Thoracic aorta (tissue), 2 donors: ENCODE results near the gene ZNF609. TPM values are rescaled to one million over a fixed set of nuclear protein-coding genes. Genes with fewer than 3 reads are reported as not detected.

Source experiments
- ATAC-seq: fragments of 150-250 bp; one replicate; pipeline ENCODE4 v1.8.0; 2017; ENCODE audit warnings: low read depth; ENCODE audit not compliant: insufficient number of reproducible peaks, low FRiP score
- DNase-seq: peaks from one replicate; pipeline ENCODE4 v3.0.0-alpha.2; 2020; ENCODE audit warnings: low spot score
- H3K27ac ChIP-seq, 2 donors: fragments of 200-600 bp; sonication (generic); 1 replicate in 1 of 2; 2 replicates in 1 of 2; pipeline ENCODE4 v1.5.1; 2016; ENCODE audit warnings: mild to moderate bottlenecking in 2 of 2, moderate library complexity in 2 of 2
- H3K27me3 ChIP-seq: fragments of 200-600 bp; sonication (generic); replicated peaks from 2 replicates; pipeline ENCODE4 v1.6.0; 2016; ENCODE audit warnings: mild to moderate bottlenecking; ENCODE audit not compliant: insufficient read depth
- H3K36me3 ChIP-seq: fragments of 200-600 bp; sonication (generic); one replicate; pipeline ENCODE4 v1.5.1; 2016
- H3K4me1 ChIP-seq, 2 donors: fragments of 200-600 bp; sonication (generic); 1 replicate in 1 of 2; 2 replicates in 1 of 2; pipeline versions ENCODE4 v1.5.1 to v1.6.0; 2016; ENCODE audit warnings: low read depth in 2 of 2, mild to moderate bottlenecking in 1 of 2; ENCODE audit not compliant: control insufficient read depth in 1 of 2
- H3K4me3 ChIP-seq: fragments of 200-600 bp; sonication (generic); 2 replicates; pipeline ENCODE4 v1.5.1; 2016; ENCODE audit warnings: mild to moderate bottlenecking
- H3K9me3 ChIP-seq: fragments of 200-600 bp; sonication (generic); 2 replicates; pipeline ENCODE4 v1.5.1; 2016
- total RNA-seq, 2 donors: library from RNA; depleted of rRNA; stranded (reverse); fragments of >200 nt; gene quantifications; one replicate each; pipeline versions ENCODE4 v1.1.0 to v1.2.3, GENCODE V29; 2016
- TF ChIP-seq, protein P1 (sequence below): fragments of 200-600 bp; sonication (generic); IDR thresholded peaks from one replicate; pipeline ENCODE4 v1.5.1; 2019; ENCODE audit warnings: antibody characterized with exemption

Gene ZNF609
- total RNA-seq, 2 donors from 2014 or later: 25.2 to 38.8 TPM

DNA sequence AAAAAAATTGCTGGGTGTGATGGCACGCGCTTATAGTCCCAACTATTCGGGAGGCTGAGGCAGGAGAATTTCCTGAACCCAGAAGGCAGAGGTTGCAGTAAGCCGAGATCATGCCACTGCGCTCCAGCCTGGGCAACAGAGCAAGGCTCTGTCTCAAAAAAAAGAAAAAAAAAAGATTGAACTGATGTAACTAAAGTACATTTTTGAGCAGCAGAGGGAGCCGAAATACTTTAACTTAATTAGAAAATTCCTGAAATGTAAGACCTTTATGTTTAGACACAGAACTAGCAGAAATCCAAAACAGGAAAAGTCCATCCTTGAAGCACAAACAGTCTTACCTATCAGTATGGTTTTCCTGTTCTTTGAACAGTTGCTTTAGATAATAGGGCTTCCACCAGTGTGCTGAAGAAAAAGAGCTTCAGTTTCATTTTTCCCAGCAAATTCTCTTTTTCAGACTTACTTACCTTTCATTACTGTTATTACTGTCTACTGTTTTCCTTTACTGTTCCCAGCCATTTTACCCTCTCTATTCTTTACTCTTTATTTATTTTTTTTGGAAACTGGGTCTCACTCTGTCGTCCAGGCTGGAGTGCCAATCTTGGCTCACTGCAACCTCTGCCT lies 33.4 kb upstream of the ZNF609 start:
- Histone ChIP-seq H3K4me3 (no peak overlapping the region), H3K27me3 (no peaks in the 10 kb centered on the region), H3K27ac (no peak overlapping the region), H3K9me3 (no peaks in the 10 kb centered on the region), H3K4me1 (peaks cover 0 to 9% of the 10 kb centered on the region in 2 donors), H3K36me3 (peaks cover 16% of the 10 kb centered on the region)
- TF ChIP-seq, protein P1, sequence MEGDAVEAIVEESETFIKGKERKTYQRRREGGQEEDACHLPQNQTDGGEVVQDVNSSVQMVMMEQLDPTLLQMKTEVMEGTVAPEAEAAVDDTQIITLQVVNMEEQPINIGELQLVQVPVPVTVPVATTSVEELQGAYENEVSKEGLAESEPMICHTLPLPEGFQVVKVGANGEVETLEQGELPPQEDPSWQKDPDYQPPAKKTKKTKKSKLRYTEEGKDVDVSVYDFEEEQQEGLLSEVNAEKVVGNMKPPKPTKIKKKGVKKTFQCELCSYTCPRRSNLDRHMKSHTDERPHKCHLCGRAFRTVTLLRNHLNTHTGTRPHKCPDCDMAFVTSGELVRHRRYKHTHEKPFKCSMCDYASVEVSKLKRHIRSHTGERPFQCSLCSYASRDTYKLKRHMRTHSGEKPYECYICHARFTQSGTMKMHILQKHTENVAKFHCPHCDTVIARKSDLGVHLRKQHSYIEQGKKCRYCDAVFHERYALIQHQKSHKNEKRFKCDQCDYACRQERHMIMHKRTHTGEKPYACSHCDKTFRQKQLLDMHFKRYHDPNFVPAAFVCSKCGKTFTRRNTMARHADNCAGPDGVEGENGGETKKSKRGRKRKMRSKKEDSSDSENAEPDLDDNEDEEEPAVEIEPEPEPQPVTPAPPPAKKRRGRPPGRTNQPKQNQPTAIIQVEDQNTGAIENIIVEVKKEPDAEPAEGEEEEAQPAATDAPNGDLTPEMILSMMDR: no peak
- no peak for ATAC-seq
- DNase-seq: no peak

DNA sequence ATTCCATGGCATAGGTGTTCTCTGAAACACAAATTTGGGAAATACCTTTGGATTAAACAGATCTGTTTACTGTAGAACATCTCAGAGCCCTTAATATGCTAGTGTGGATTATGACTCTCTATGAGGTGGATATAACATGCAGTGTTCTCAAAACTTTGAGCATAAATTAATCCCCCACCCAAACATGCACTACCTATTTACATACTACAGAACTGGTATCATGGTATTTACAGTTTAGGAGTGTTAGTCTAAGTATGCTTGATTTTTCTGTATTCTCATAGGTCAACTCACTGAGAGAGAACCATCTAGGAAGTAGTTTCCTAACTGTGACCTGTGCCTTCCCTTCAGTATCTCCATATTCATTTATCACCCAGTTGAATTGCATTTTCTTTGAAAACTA lies 30.9 kb upstream of the ZNF609 start:
- H3K36me3 ChIP-seq: peaks cover 15% of the 10 kb centered on the region
- no peak overlapping the region for H3K4me3 ChIP-seq
- H3K27me3 ChIP-seq: no peaks in the 10 kb centered on the region
- ATAC-seq: no peak
- no peaks in the 10 kb centered on the region for H3K9me3 ChIP-seq
- peaks cover 0 to 9% of the 10 kb centered on the region in 2 donors for H3K4me1 ChIP-seq
- no peak for DNase-seq
- TF ChIP-seq, protein P1: no peak
- H3K27ac ChIP-seq: peak overlapping the region in 1 of 2 donors; percentile 1

DNA sequence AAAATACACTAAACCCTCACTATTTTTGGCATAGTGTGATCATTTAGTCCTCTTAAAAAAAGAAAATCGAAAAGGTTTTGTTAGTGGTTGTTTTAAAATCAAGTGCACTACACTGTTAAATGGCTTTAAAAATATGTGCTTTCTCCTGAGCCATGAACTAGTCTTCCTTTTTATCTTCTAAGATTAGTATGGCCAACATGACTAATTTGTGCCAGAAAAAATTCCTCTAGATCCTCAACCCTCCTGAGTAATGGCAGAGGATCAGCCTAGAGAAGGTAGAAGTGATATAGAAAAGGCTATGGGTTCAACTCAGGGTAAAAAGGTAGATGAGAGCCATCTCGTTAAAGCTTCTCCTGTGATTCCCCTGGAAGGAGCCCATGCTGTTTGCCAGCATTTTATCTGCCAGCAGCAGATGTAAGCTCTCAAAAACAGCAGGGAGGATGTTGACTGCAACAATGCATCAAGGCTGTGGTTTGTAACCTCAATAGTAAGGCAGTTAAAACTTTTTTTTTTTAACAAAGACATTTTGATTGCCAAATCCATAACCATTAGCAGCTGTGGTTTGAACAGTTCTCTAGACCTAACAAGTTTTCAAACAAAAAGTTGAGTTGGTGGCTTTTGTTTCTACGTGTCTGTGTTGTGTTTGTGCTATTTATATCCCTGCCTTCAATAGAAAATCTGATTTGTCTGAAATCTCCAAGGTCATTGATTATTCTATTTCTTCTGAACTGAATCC lies 30.2 kb upstream of the ZNF609 start:
- H3K9me3 ChIP-seq: no peaks in the 10 kb centered on the region
- no peak for ATAC-seq
- H3K4me3 ChIP-seq: no peak overlapping the region
- peak overlapping the region in 1 of 2 donors; percentile 1 for H3K27ac ChIP-seq
- DNase-seq: no peak
- peaks cover 15% of the 10 kb centered on the region for H3K36me3 ChIP-seq
- no peaks in the 10 kb centered on the region for H3K27me3 ChIP-seq
- peaks cover 0 to 9% of the 10 kb centered on the region in 2 donors for H3K4me1 ChIP-seq
- TF ChIP-seq, protein P1: no peak

DNA sequence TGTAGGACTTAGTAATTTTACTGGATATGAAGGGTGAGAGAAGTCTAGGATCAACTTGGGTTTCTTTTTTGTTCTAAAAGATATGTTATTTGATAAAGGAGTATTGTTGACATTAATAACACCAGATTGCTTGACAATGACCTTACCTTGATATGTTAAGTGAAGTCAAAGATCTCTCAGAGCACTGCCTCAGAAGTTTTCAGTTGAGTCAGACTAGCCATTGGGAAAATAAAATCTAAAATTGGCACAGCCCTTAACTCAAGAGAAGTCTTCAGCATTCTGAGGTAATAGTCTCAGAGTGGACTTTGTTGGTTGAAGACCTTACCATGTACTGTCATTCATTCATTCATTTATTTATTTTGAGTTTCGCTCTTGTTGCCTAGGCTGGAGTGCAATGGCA lies 22.4 kb upstream of the ZNF609 start:
- H3K36me3 ChIP-seq: no peaks in the 10 kb centered on the region
- DNase-seq (no peak), ATAC-seq (no peak)
- no peak overlapping the region for H3K27ac ChIP-seq
- H3K27me3 ChIP-seq: no peaks in the 10 kb centered on the region
- H3K4me3 ChIP-seq: no peak overlapping the region
- no peaks in the 10 kb centered on the region for H3K4me1 ChIP-seq
- H3K9me3 ChIP-seq: no peaks in the 10 kb centered on the region
- TF ChIP-seq, protein P1: no peak

DNA sequence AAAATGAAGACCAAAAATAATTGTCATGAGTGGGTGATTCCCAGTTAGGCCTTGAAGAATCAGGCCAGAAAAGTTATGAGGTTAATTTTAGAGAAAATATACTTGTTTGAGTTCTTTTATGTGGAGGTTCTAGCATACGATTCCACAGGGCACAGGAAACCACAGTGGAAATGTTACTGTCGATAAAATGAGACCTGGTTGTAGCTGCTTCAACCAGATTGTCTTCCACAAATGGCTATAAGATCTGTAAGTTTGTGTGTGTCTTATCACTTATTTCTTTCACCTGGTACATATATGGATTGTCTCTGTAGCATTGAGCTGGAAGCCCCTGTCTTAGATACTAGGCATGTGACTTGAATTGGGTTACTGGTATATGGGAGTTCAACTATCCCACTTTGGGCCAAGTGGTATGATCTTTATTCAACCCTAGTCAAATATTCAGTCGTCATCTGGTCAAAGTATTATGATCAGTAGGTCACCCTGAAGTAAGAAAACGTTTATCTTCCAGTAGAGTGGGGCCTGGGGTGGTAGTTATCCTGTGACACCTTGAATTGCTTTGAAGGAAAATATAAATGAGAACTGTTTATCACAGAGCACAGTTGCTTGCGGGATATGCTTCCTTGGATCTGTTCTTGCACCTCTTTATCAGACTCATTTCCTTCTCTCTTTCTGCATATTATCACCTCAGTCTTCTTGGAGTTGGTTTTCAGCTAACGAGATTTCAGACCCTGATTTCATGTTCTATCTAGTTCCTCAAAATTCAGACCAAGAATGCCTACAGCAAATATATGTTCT lies 21.5 kb upstream of the ZNF609 start:
- Histone ChIP-seq H3K4me1 (peaks cover 4 to 6% of the 10 kb centered on the region in 2 donors), H3K9me3 (no peaks in the 10 kb centered on the region), H3K27ac (no peak overlapping the region), H3K4me3 (no peak overlapping the region), H3K36me3 (no peaks in the 10 kb centered on the region), H3K27me3 (no peaks in the 10 kb centered on the region)
- no peak for DNase-seq
- TF ChIP-seq, protein P1: no peak
- no peak for ATAC-seq
